OCI-LY7 (cell line): ENCODE data around the gene APBA1. TPM values are rescaled to one million over a fixed set of nuclear protein-coding genes. Genes with fewer than 3 reads are reported as not detected.

ENCODE experiments used
- BruUV-seq: library from RNA; stranded (reverse); fragments of 400-500 nt; replicated peaks from 2 replicates; lab custom pipeline; 2021; lab: Mats Ljungman, UMichigan
- CTCF ChIA-PET: fragments of 300-600 bp; sonication (Branson Sonifier 250); formaldehyde crosslinking; loops from one replicate; lab custom pipeline; 2022; ENCODE audit warnings: antibody characterized with exemption; ENCODE audit not compliant: unreplicated experiment; lab: Charles Lee
- POLR2A ChIA-PET: fragments of 300-600 bp; sonication (Branson Sonifier 250); formaldehyde crosslinking; loops from one replicate; lab custom pipeline; 2022; ENCODE audit warnings: antibody characterized with exemption; lab: Charles Lee
- DNase-seq: peaks from one replicate; pipeline ENCODE4 v3.0.0-alpha.2; 2015; ENCODE audit warnings: low spot score
- H2AFZ ChIP-seq: fragments of 200-600 bp; sonication (generic), shearing (Covaris generic); 2 replicates; pipeline ENCODE4 v1.6.1; 2014; ENCODE audit warnings: mild to moderate bottlenecking, antibody characterized with exemption, low read length, moderate library complexity
- H3K27ac ChIP-seq: fragments of 200-600 bp; sonication (generic); 2 replicates; pipeline ENCODE4 v1.5.1; 2014; ENCODE audit warnings: mixed run types, low read depth, mild to moderate bottlenecking, moderate library complexity, low read length, inconsistent platforms; ENCODE audit not compliant: poor library complexity, severe bottlenecking
- H3K36me3 ChIP-seq: fragments of 200-600 bp; sonication (generic); 2 replicates; pipeline ENCODE4 v1.6.1; 2014; ENCODE audit warnings: mild to moderate bottlenecking, antibody characterized with exemption, low read length, moderate library complexity, mixed read lengths; ENCODE audit not compliant: insufficient read depth
- H3K4me1 ChIP-seq: fragments of 200-600 bp; sonication (generic); 2 replicates; pipeline ENCODE4 v1.5.1; 2014; ENCODE audit warnings: mild to moderate bottlenecking, low read length; ENCODE audit not compliant: insufficient read depth, poor library complexity, severe bottlenecking
- H3K4me2 ChIP-seq: fragments of 200-600 bp; sonication (generic); 2 replicates; pipeline ENCODE4 v1.6.1; 2014; ENCODE audit warnings: mild to moderate bottlenecking, low read length
- H3K4me3 ChIP-seq: fragments of 200-600 bp; sonication (generic); 2 replicates; pipeline ENCODE4 v1.5.1; 2014; ENCODE audit warnings: mild to moderate bottlenecking, low read depth, low read length; ENCODE audit not compliant: poor library complexity, severe bottlenecking
- H3K79me2 ChIP-seq: fragments of 200-600 bp; sonication (generic); 2 replicates; pipeline ENCODE4 v1.6.1; 2016; ENCODE audit warnings: low read depth, mild to moderate bottlenecking, low read length, moderate library complexity, mixed read lengths; ENCODE audit not compliant: insufficient read depth
- H3K9me2 ChIP-seq: fragments of 200-600 bp; sonication (generic); 2 replicates; pipeline ENCODE4 v1.6.1; 2016; ENCODE audit warnings: mild to moderate bottlenecking, low read length, mixed read lengths; ENCODE audit not compliant: insufficient read depth
- H3K9me3 ChIP-seq: fragments of 200-600 bp; sonication (generic); 2 replicates; pipeline ENCODE4 v1.6.1; 2014; ENCODE audit warnings: mild to moderate bottlenecking, mixed run types, low read length, mixed read lengths
- H4K20me1 ChIP-seq: fragments of 200-600 bp; sonication (generic); 2 replicates; pipeline ENCODE4 v1.6.1; 2014; ENCODE audit warnings: mild to moderate bottlenecking, antibody characterized with exemption, low read length, moderate library complexity, mixed read lengths; ENCODE audit not compliant: insufficient read depth
- EZH2phosphoT487 ChIP-seq: fragments of 200-600 bp; sonication (generic); IDR thresholded peaks from 2 replicates; pipeline ENCODE4 v1.6.1; 2018; ENCODE audit warnings: low read depth, borderline replicate concordance, mild to moderate bottlenecking, mixed run types, antibody characterized with exemption, low read length, moderate library complexity, mixed read lengths
- intact Hi-C: fragments of 100-400 bp; cut with micrococcal nuclease; formaldehyde crosslinking; loops from one replicate; pipeline ENCODE4 v1.10.0; 2022; ENCODE audit not compliant: unreplicated experiment
- total RNA-seq, 2 experiments: library from RNA; depleted of rRNA in 1 of 2; stranded (reverse); fragments of >200 nt in 1 of 2; shearing (Covaris generic) in 1 of 2; gene quantifications; 2 replicates each; pipeline ENCODE4 v1.2.3, GENCODE V29; 2014 to 2022
- TF ChIP-seq, protein P1 (sequence below): fragments of 200-600 bp; sonication (generic); conservative IDR thresholded peaks from 2 replicates; pipeline ENCODE4 v1.5.1; 2014; ENCODE audit warnings: mild to moderate bottlenecking, antibody characterized with exemption, low read length, moderate library complexity, mixed read lengths

Gene APBA1
- total RNA-seq, 2 experiments from 2014 or later = not detected

DNA sequence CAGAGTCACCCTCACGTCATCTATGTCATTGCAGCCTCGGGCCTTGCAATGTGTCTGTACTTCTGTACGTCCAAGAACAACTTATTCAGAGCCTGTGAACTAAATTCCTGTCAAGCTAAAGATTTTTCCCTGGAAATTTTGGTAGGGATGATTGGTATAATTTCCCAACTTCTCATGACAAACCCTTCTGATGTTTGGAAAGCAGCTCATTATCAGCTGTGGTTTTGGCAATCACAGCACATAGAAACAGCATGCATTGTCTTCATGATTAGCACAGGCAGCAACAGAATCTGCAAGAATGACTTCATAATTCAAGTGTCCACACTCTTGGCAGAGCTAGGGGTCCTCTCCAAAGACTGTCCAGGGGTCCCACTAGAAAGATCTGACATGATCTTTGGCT is 49.5 kb downstream of the APBA1 start:
- POLR2A ChIA-PET = no interaction called here
- Histone ChIP-seq H3K27ac (no peak overlapping the region), H3K9me3 (no peaks in the 10 kb centered on the region), H3K79me2 (no peaks in the 10 kb centered on the region), H3K36me3 (no peaks in the 10 kb centered on the region), H3K4me2 (no peak overlapping the region), H3K9me2 (no peaks in the 10 kb centered on the region), H3K4me1 (no peaks in the 10 kb centered on the region), H2AFZ (no peak overlapping the region), H4K20me1 (no peaks in the 10 kb centered on the region), H3K4me3 (no peak overlapping the region)
- no peak for DNase-seq
- intact Hi-C loops = no loop called here
- no TSS peak for BruUV-seq
- TF ChIP-seq EZH2phosphoT487 = no peak
- TF ChIP-seq, protein P1, sequence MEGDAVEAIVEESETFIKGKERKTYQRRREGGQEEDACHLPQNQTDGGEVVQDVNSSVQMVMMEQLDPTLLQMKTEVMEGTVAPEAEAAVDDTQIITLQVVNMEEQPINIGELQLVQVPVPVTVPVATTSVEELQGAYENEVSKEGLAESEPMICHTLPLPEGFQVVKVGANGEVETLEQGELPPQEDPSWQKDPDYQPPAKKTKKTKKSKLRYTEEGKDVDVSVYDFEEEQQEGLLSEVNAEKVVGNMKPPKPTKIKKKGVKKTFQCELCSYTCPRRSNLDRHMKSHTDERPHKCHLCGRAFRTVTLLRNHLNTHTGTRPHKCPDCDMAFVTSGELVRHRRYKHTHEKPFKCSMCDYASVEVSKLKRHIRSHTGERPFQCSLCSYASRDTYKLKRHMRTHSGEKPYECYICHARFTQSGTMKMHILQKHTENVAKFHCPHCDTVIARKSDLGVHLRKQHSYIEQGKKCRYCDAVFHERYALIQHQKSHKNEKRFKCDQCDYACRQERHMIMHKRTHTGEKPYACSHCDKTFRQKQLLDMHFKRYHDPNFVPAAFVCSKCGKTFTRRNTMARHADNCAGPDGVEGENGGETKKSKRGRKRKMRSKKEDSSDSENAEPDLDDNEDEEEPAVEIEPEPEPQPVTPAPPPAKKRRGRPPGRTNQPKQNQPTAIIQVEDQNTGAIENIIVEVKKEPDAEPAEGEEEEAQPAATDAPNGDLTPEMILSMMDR = no peak
- CTCF ChIA-PET = no interaction called here

- Histone ChIP-seq H3K4me1 (no peaks in the 10 kb centered on the region), H3K4me2 (no peak overlapping the region), H3K36me3 (no peaks in the 10 kb centered on the region), H3K4me3 (no peak overlapping the region), H4K20me1 (no peaks in the 10 kb centered on the region), H3K27ac (no peak overlapping the region), H2AFZ (no peak overlapping the region), H3K9me3 (no peaks in the 10 kb centered on the region), H3K79me2 (no peaks in the 10 kb centered on the region), H3K9me2 (no peaks in the 10 kb centered on the region)
- POLR2A ChIA-PET = interaction anchor here (0.5 kb wide), 1 partner anchor 11 kb away, joined by 3 read pairs; no protein-coding TSS in a partner anchor
- DNase-seq = no peak
- intact Hi-C loops = no loop called here
- CTCF ChIA-PET = no interaction called here
- TF ChIP-seq, protein P1 = no peak
- BruUV-seq = no TSS peak
Observed at GRCh38 chr9:69621730-69622460, 50.3 kb downstream of the APBA1 start.

DNA sequence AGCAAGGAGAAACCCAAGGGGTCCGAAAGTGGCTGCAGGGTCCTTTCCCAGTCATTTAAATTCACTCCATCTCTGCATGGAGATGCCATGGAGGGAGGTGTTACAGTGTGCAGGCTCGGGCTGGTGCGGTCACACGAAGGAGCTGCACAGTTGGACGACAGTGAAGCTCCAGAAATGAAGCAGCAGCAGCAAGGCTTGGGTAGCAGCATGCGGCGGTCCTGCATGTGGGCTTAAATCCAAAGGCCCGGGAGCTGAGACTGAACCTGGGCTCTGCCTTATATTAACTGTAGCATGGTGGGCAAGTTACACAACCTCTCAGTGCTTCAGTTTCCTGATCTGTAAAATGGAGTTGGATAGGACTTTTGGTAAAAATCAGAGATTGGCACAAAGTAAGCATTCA is 51.4 kb downstream of the APBA1 start:
- ChIA-PET CTCF (no interaction called here), POLR2A (interaction anchor here (0.7 to 0.9 kb wide), 2 partner anchors 17 to 449 kb away, joined by 3 to 5 read pairs; no protein-coding TSS in a partner anchor)
- no peaks in the 10 kb centered on the region for H3K36me3 ChIP-seq
- H3K4me1 ChIP-seq = no peaks in the 10 kb centered on the region
- H3K4me3 ChIP-seq = no peak overlapping the region
- no peak overlapping the region for H3K4me2 ChIP-seq
- no peaks in the 10 kb centered on the region for H3K9me2 ChIP-seq
- intact Hi-C loops = no loop called here
- H4K20me1 ChIP-seq = no peaks in the 10 kb centered on the region
- no peak overlapping the region for H3K27ac ChIP-seq
- BruUV-seq = no TSS peak
- H2AFZ ChIP-seq = no peak overlapping the region
- no peak for DNase-seq
- H3K79me2 ChIP-seq = no peaks in the 10 kb centered on the region
- TF ChIP-seq EZH2phosphoT487 = no peak
- TF ChIP-seq, protein P1 = no peak
- no peaks in the 10 kb centered on the region for H3K9me3 ChIP-seq
